Caco-2 (cell line): ENCODE data around the gene MOB2. TPM values are rescaled to one million over a fixed set of nuclear protein-coding genes. Genes with fewer than 3 reads are reported as not detected.
"Not testable (repeated sequence)": the region's sequence is repeated elsewhere in the genome, so short reads cannot be mapped to it uniquely, and the experiment has no call there.

Experiments
- BruUV-seq: library from RNA; stranded (reverse); fragments of 400-500 nt; replicated peaks from 2 replicates; lab custom pipeline; 2021; lab: Mats Ljungman, UMichigan
- CTCF ChIA-PET: fragments of 300-600 bp; sonication (Branson Sonifier 250); formaldehyde crosslinking; loops from one replicate; lab custom pipeline; 2022; ENCODE audit warnings: antibody characterized with exemption; lab: Charles Lee
- POLR2A ChIA-PET: fragments of 300-600 bp; sonication (Branson Sonifier 250); formaldehyde crosslinking; loops from one replicate; lab custom pipeline; 2022; ENCODE audit warnings: antibody characterized with exemption; lab: Charles Lee
- DNase-seq, 2 experiments: peaks; one replicate each; pipeline versions ENCODE4 v3.0.0 to v3.0.0-alpha.2; 2020 to 2022
- H3K27me3 ChIP-seq: replicated peaks from 2 replicates; pipeline ENCODE4 v1.6.0; 2011; ENCODE audit warnings: low read length; ENCODE audit not compliant: control insufficient read depth, insufficient read depth
- H3K36me3 ChIP-seq: 2 replicates; pipeline ENCODE4 v1.5.1; 2011; ENCODE audit warnings: low read length; ENCODE audit not compliant: control insufficient read depth, insufficient read depth
- H3K4me1 ChIP-seq: fragments of 250-450 bp; sonication (Bioruptor Pico); 2 replicates; pipeline ENCODE4 v1.5.1; 2020; ENCODE audit warnings: mild to moderate bottlenecking
- H3K4me3 ChIP-seq: 2 replicates; pipeline ENCODE4 v1.5.1; 2011; ENCODE audit warnings: low read depth, mild to moderate bottlenecking, control low read depth, low read length
- H3K9me3 ChIP-seq: fragments of 250-450 bp; sonication (Bioruptor Pico); 2 replicates; pipeline ENCODE4 v1.5.1; 2020; ENCODE audit warnings: mild to moderate bottlenecking, moderate library complexity
- H3K27ac Mint-ChIP-seq: one replicate; pipeline ENCODE4 v1.8.0; 2022; ENCODE audit warnings: mixed read lengths; ENCODE audit not compliant: unreplicated experiment
- H3K27me3 Mint-ChIP-seq: one replicate; pipeline ENCODE4 v1.8.0; 2022; ENCODE audit warnings: mixed read lengths; ENCODE audit not compliant: insufficient read depth, unreplicated experiment
- H3K36me3 Mint-ChIP-seq: one replicate; pipeline ENCODE4 v1.8.0; 2022; ENCODE audit warnings: mild to moderate bottlenecking, mixed read lengths; ENCODE audit not compliant: insufficient read depth, unreplicated experiment
- H3K4me1 Mint-ChIP-seq: one replicate; pipeline ENCODE4 v1.8.0; 2022; ENCODE audit warnings: low read depth, mixed read lengths; ENCODE audit not compliant: unreplicated experiment
- H3K4me3 Mint-ChIP-seq: one replicate; pipeline ENCODE4 v1.8.0; 2022; ENCODE audit warnings: mild to moderate bottlenecking, moderate library complexity, mixed read lengths; ENCODE audit not compliant: unreplicated experiment
- H3K9me3 Mint-ChIP-seq: one replicate; pipeline ENCODE4 v1.8.0; 2022; ENCODE audit warnings: mixed read lengths; ENCODE audit not compliant: unreplicated experiment
- CTCF ChIP-seq, 2 experiments: fragments of 200-600 bp in 1 of 2; IDR thresholded peaks; 1 replicate in 1 of 2; 2 replicates in 1 of 2; pipeline versions ENCODE4 v1.5.1 to v1.8.0; 2011 to 2022; ENCODE audit warnings: antibody characterized with exemption in 1 of 2, control low read depth in 1 of 2, inconsistent platforms in 1 of 2, low read depth in 1 of 2, low read length in 1 of 2, mild to moderate bottlenecking in 1 of 2, moderate library complexity in 1 of 2; ENCODE audit not compliant: insufficient read depth in 1 of 2, severe bottlenecking in 1 of 2, unreplicated experiment in 1 of 2
- intact Hi-C: fragments of 100-400 bp; cut with micrococcal nuclease; formaldehyde crosslinking; loops from one replicate; pipeline ENCODE4 v1.10.0; 2022; ENCODE audit not compliant: unreplicated experiment
- total RNA-seq: library from RNA; stranded (reverse); gene quantifications from 2 replicates; pipeline ENCODE4 v1.2.3, GENCODE V29; 2022

MOB2 gene
- total RNA-seq, 1 experiment from 2014 or later = 32.7 TPM

GRCh38 chr11:1511937-1512496 is 25.4 kb upstream of the MOB2 start:
- DNase-seq = no peak
- no peaks in the 10 kb centered on the region for H3K36me3 ChIP-seq
- ChIA-PET CTCF (no interaction called here), POLR2A (no interaction called here)
- no TSS peak for BruUV-seq
- peaks cover 4% of the 10 kb centered on the region for H3K36me3 Mint-ChIP-seq
- no peak overlapping the region for H3K4me3 Mint-ChIP-seq
- TF ChIP-seq CTCF (IDR thresholded peaks at IDR 0.05; ENCODE audit: insufficient read depth in 1 of 2, low read depth in 1 of 2, low read length in 1 of 2, severe bottlenecking in 1 of 2, unreplicated experiment in 1 of 2) = no peak
- intact Hi-C loops = no loop called here
- no peaks in the 10 kb centered on the region for H3K9me3 ChIP-seq
- H3K4me1 Mint-ChIP-seq = peaks cover 12% of the 10 kb centered on the region
- no peaks in the 10 kb centered on the region for H3K27me3 ChIP-seq
- H3K27ac Mint-ChIP-seq = no peak overlapping the region
- no peaks in the 10 kb centered on the region for H3K9me3 Mint-ChIP-seq
- no peaks in the 10 kb centered on the region for H3K27me3 Mint-ChIP-seq
- H3K4me3 ChIP-seq = no peak overlapping the region
- H3K4me1 ChIP-seq = no peaks in the 10 kb centered on the region

- BruUV-seq = no TSS peak
- CTCF ChIA-PET = no interaction called here
Measured at GRCh38 chr11:1510928-1511327, 24.3 kb upstream of the MOB2 start.

GRCh38 chr11:1510351-1510750 is 23.8 kb upstream of the MOB2 start:
- H3K27ac Mint-ChIP-seq, H3K27me3 ChIP-seq, H3K9me3 ChIP-seq, intact Hi-C loops, H3K4me3 ChIP-seq, H3K9me3 Mint-ChIP-seq, DNase-seq, BruUV-seq, CTCF ChIA-PET, H3K27me3 Mint-ChIP-seq, H3K4me3 Mint-ChIP-seq, H3K36me3 Mint-ChIP-seq, H3K4me1 ChIP-seq, H3K36me3 ChIP-seq: not testable (repeated sequence)
- POLR2A ChIA-PET = interaction anchor here (0.5 kb wide), 1 partner anchor 49 kb away, joined by 8 read pairs; no protein-coding TSS in a partner anchor
- H3K4me1 Mint-ChIP-seq = peaks cover 12% of the 10 kb centered on the region

More at GRCh38 chr11:1510928-1511327, 24.3 kb upstream of the MOB2 start:
- no peak overlapping the region for H3K4me3 ChIP-seq
- no peaks in the 10 kb centered on the region for H3K27me3 ChIP-seq
- POLR2A ChIA-PET = no interaction called here
- no peaks in the 10 kb centered on the region for H3K9me3 ChIP-seq
- no peak for TF ChIP-seq CTCF (IDR thresholded peaks at IDR 0.05; ENCODE audit: insufficient read depth in 1 of 2, low read depth in 1 of 2, low read length in 1 of 2, severe bottlenecking in 1 of 2, unreplicated experiment in 1 of 2)
- no peak overlapping the region for H3K4me3 Mint-ChIP-seq
- H3K27ac Mint-ChIP-seq = no peak overlapping the region
- no peaks in the 10 kb centered on the region for H3K4me1 ChIP-seq
- peaks cover 12% of the 10 kb centered on the region for H3K4me1 Mint-ChIP-seq
- intact Hi-C loops = no loop called here
- peaks cover 4% of the 10 kb centered on the region for H3K36me3 Mint-ChIP-seq
- DNase-seq = no peak
- H3K27me3 Mint-ChIP-seq = no peaks in the 10 kb centered on the region
- H3K9me3 Mint-ChIP-seq = no peaks in the 10 kb centered on the region
- H3K36me3 ChIP-seq = no peaks in the 10 kb centered on the region
